ENCODE data around the gene ARSB. TPM values are rescaled to one million over a fixed set of nuclear protein-coding genes. Genes with fewer than 3 reads are reported as not detected.
A peak's percentile ranks its signal among the peaks of the same experiment; 100 is the strongest.

ARSB gene
- total RNA-seq, 4 donors from 2014 or later, result 10.0 to 17.4 (median 13.9) TPM

DNA sequence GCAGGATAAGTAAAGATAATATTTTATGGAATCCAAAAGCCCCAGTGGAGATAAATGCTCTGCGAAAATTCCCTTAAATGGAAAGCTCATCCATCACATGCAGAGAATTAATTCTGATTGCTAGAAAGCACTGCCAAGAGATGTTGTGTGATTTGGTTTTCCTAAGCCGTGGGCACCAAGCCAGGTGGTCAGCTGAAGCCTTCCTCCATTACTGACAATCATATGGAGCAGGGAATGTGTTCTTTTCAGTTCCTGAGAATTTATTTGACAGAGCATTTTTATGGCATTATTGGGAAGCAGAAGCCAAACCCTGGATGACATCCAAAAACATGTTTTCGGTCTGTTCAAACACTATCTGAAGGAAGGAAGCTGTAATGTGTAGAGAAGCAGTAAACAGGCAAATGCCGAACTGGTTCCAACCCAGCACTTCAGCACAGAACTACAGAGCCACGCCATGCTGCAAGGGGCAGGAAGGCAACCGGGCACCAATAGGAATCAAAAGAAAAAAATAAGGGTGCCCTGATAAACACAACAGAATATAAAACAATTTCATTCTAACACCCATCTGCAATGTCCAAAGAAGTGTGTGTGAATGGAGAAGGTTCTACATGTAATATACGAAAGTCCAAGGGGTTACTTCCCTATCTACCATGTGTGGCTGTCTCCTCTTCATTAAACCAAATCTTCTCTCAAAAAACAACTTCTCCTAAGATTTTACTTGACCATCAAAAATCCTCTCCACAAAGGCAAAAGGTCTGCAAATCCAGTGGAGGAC, 12.3 kb downstream of the ARSB start:
- intact Hi-C loops (cut with DNase I), result no loop called here
- Histone ChIP-seq H3K36me3 (no peaks in the 10 kb centered on the region), H3K27ac (no peak overlapping the region), H3K4me1 (peaks cover 13 to 24% of the 10 kb centered on the region in 2 donors), H3K27me3 (no peaks in the 10 kb centered on the region), H3K4me3 (replicated peaks in 1 of 3) (no peak overlapping the region), H3K9me3 (no peaks in the 10 kb centered on the region)
- TF ChIP-seq POLR2A (IDR thresholded peaks at IDR 0.05), result no peak
- TF ChIP-seq, protein P1, sequence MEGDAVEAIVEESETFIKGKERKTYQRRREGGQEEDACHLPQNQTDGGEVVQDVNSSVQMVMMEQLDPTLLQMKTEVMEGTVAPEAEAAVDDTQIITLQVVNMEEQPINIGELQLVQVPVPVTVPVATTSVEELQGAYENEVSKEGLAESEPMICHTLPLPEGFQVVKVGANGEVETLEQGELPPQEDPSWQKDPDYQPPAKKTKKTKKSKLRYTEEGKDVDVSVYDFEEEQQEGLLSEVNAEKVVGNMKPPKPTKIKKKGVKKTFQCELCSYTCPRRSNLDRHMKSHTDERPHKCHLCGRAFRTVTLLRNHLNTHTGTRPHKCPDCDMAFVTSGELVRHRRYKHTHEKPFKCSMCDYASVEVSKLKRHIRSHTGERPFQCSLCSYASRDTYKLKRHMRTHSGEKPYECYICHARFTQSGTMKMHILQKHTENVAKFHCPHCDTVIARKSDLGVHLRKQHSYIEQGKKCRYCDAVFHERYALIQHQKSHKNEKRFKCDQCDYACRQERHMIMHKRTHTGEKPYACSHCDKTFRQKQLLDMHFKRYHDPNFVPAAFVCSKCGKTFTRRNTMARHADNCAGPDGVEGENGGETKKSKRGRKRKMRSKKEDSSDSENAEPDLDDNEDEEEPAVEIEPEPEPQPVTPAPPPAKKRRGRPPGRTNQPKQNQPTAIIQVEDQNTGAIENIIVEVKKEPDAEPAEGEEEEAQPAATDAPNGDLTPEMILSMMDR (IDR thresholded peaks at IDR 0.05), result no peak
- WGBS, 2 donors, result 33 to 40% methylated on average over 7 of the region's 7 CpGs
- peak; percentile 44 to 55 for DNase-seq

DNA sequence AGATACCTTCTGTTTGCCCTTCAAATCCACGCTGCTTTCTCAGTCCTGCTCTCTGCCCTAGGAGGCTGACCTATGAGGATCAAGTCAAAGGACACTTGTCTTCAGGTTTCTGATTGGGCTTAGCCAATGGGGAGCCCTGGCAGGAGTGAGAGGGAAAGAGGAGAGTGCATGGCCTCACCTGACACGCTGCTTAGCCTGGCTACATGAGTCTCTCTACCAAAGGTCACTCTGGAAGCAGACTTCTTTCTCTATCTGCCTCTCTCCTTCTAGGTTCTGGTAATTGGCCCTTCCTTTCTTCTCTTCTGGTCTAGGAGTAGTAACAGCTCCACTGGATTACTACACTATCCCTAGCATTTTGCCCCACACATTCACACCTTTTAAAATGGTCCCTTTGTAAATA, 13.1 kb downstream of the ARSB start:
- Histone ChIP-seq H3K4me3 (replicated peaks in 1 of 3) (no peak overlapping the region), H3K27me3 (no peaks in the 10 kb centered on the region), H3K27ac (no peak overlapping the region), H3K36me3 (no peaks in the 10 kb centered on the region), H3K9me3 (no peaks in the 10 kb centered on the region), H3K4me1 (peaks cover 13 to 24% of the 10 kb centered on the region in 2 donors)
- intact Hi-C loops (cut with DNase I), result no loop called here
- no peak for TF ChIP-seq POLR2A (IDR thresholded peaks at IDR 0.05)
- TF ChIP-seq, protein P1 (IDR thresholded peaks at IDR 0.05), result no peak
- DNase-seq, result no peak
- 98 to 100% methylated on average over 2 of the region's 2 CpGs for WGBS, 2 donors

DNA sequence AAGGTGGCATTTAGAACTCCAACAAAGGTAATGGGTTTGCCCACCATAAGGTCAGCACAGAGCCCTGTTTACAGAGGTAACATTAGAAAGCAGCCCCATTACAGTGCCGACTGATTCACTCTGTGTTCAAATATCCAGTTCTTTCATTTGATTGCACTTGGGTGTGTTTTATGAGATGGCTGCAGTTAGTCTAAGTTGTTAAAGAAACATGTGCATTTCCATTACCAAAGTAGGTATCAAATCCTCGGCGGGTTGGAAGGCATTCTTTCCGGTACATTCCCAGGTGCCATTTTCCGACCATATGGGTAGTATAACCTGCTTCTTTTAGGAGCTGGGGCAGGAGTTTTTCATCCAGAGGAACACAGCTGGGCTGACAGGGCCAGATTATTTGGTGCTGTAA, 16.3 kb downstream of the ARSB start:
- H3K4me3 ChIP-seq (replicated peaks in 1 of 3), result no peak overlapping the region
- H3K36me3 ChIP-seq, result no peaks in the 10 kb centered on the region
- no peak for DNase-seq
- intact Hi-C loops (cut with DNase I), result loop anchor here (5.0 kb wide), 1 partner anchor 66 kb away; no protein-coding TSS in a partner anchor
- peaks cover 10 to 13% of the 10 kb centered on the region in 2 donors for H3K4me1 ChIP-seq
- TF ChIP-seq, protein P1 (IDR thresholded peaks at IDR 0.05), result no peak
- no peak for TF ChIP-seq POLR2A (IDR thresholded peaks at IDR 0.05)
- H3K27ac ChIP-seq, result no peak overlapping the region
- H3K27me3 ChIP-seq, result no peaks in the 10 kb centered on the region
- no peaks in the 10 kb centered on the region for H3K9me3 ChIP-seq
- WGBS, 2 donors, result 96 to 97% methylated on average over 5 of the region's 5 CpGs

DNA sequence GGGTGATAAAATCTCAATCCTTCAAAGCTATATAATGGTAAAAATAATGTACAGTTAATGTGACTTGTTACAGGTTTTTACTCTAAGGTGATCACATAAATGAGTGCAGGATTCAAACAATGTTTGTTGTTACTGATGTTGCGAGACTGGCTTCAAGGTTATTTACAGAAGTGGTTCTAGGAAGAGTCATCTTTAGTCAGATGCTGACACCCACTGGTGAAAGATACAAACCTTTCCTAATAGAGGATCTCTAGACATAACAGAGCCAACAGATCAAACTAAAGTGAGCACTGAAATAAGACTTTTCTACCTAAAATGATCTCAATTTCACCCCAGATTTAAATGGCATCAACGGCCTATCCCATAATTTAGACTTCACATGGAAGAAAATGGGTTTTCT, 20.2 kb downstream of the ARSB start:
- Histone ChIP-seq H3K9me3 (no peaks in the 10 kb centered on the region), H3K4me3 (replicated peaks in 1 of 3) (no peak overlapping the region), H3K27me3 (no peaks in the 10 kb centered on the region), H3K4me1 (no peaks in the 10 kb centered on the region), H3K27ac (no peak overlapping the region), H3K36me3 (no peaks in the 10 kb centered on the region)
- DNase-seq, result no peak
- 71 to 74% methylated on average over 2 of the region's 2 CpGs for WGBS, 2 donors
- intact Hi-C loops (cut with DNase I), result loop anchor here (5.0 kb wide), 1 partner anchor 63 kb away; no protein-coding TSS in a partner anchor
- TF ChIP-seq, protein P1 (IDR thresholded peaks at IDR 0.05), result peak in 5 of 6 experiments; percentile 7 to 66 (median 51)
- TF ChIP-seq POLR2A (IDR thresholded peaks at IDR 0.05), result no peak

DNA sequence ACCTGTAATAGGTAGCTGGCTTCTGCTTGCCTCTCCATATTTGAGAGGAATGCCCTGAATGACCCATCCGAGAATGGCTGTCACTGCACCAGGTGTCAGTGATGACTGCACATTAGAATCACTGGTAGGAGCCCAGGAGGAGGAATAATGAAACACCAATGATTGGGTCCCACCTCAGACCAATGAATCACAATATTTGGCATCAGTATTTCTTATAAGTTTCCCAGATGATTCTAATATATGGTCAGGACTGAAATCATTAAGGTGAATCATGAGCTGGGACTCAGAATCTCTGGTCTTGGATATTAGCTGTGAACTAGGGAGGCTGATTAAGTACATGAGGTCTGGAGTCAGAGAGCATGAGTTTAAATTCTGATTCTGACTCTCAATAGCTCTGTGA, 23.4 kb downstream of the ARSB start:
- no peak for TF ChIP-seq POLR2A (IDR thresholded peaks at IDR 0.05)
- TF ChIP-seq, protein P1 (IDR thresholded peaks at IDR 0.05), result no peak
- intact Hi-C loops (cut with DNase I), result no loop called here
- H3K27ac ChIP-seq, result no peak overlapping the region
- H3K9me3 ChIP-seq, result no peaks in the 10 kb centered on the region
- H3K4me3 ChIP-seq (replicated peaks in 1 of 3), result no peak overlapping the region
- H3K4me1 ChIP-seq, result no peaks in the 10 kb centered on the region
- H3K36me3 ChIP-seq, result no peaks in the 10 kb centered on the region
- 86 to 96% methylated on average over 1 of the region's 1 CpG for WGBS, 2 donors
- DNase-seq, result no peak
- H3K27me3 ChIP-seq, result no peaks in the 10 kb centered on the region
